Neural progenitor cell (in vitro differentiated cells): ENCODE measurements around the gene SFXN5. TPM values are rescaled to one million over a fixed set of nuclear protein-coding genes. Genes with fewer than 3 reads are reported as not detected.

Experiments used
- DNase-seq: peaks from one replicate; pipeline ENCODE4 v3.0.0-alpha.2; 2016; ENCODE audit warnings: low spot score
- H2AFZ ChIP-seq: fragments of 200-600 bp; sonication (generic); replicated peaks from 2 replicates; pipeline ENCODE4 v1.6.1; 2016; ENCODE audit warnings: antibody characterized with exemption
- H3F3A ChIP-seq: fragments of 200-600 bp; sonication (generic); 2 replicates; pipeline ENCODE4 v1.6.1; 2016; ENCODE audit warnings: antibody characterized with exemption, low read depth
- H3K27ac ChIP-seq: fragments of 200-600 bp; sonication (generic); 2 replicates; pipeline ENCODE4 v1.5.1; 2016; ENCODE audit warnings: mild to moderate bottlenecking
- H3K27me3 ChIP-seq: fragments of 200-600 bp; sonication (generic); 2 replicates; pipeline ENCODE4 v1.6.1; 2016; ENCODE audit warnings: mild to moderate bottlenecking, moderate library complexity
- H3K36me3 ChIP-seq: fragments of 200-600 bp; sonication (generic); 2 replicates; pipeline ENCODE4 v1.5.1; 2016
- H3K4me1 ChIP-seq: fragments of 200-600 bp; sonication (generic); 2 replicates; pipeline ENCODE4 v1.6.1; 2016; ENCODE audit warnings: mixed run types
- H3K4me2 ChIP-seq: fragments of 200-600 bp; sonication (generic); 2 replicates; pipeline ENCODE4 v1.6.1; 2016
- H3K4me3 ChIP-seq: fragments of 200-600 bp; sonication (generic); 2 replicates; pipeline ENCODE4 v1.5.1; 2016
- H3K79me2 ChIP-seq: fragments of 200-600 bp; sonication (generic); 2 replicates; pipeline ENCODE4 v1.6.1; 2016; ENCODE audit warnings: low read depth
- H3K9ac ChIP-seq: fragments of 200-600 bp; sonication (generic); 2 replicates; pipeline ENCODE4 v1.6.1; 2016
- H3K9me3 ChIP-seq: fragments of 200-600 bp; sonication (generic); 2 replicates; pipeline ENCODE4 v1.5.1; 2016; ENCODE audit warnings: low read depth
- H4K20me1 ChIP-seq: fragments of 200-600 bp; sonication (generic); 2 replicates; pipeline ENCODE4 v1.6.1; 2016; ENCODE audit warnings: low read depth
- H3K27ac Mint-ChIP-seq: 3 replicates; pipeline ENCODE4 v1.8.0; 2021; ENCODE audit warnings: mixed read lengths
- H3K27me3 Mint-ChIP-seq: 2 replicates; pipeline ENCODE4 v1.8.0; 2022; ENCODE audit warnings: low read depth, mild to moderate bottlenecking, inconsistent platforms, moderate library complexity, mixed read lengths; ENCODE audit not compliant: insufficient read depth
- H3K36me3 Mint-ChIP-seq: 3 replicates; pipeline ENCODE4 v1.8.0; 2021; ENCODE audit warnings: mixed read lengths
- H3K4me1 Mint-ChIP-seq: 3 replicates; pipeline ENCODE4 v1.8.0; 2021; ENCODE audit warnings: mixed read lengths
- H3K4me3 Mint-ChIP-seq: 3 replicates; pipeline ENCODE4 v1.8.0; 2021; ENCODE audit warnings: mild to moderate bottlenecking, moderate library complexity, mixed read lengths
- H3K9me3 Mint-ChIP-seq: 3 replicates; pipeline ENCODE4 v1.8.0; 2020; ENCODE audit warnings: mixed read lengths
- EZH2 ChIP-seq: fragments of 200-600 bp; sonication (generic); IDR thresholded peaks from 2 replicates; pipeline ENCODE4 v1.6.1; 2017; ENCODE audit warnings: antibody characterized with exemption, mild to moderate bottlenecking, moderate library complexity
- EZH2phosphoT487 ChIP-seq: fragments of 200-600 bp; sonication (generic); IDR thresholded peaks from 2 replicates; pipeline ENCODE4 v1.6.1; 2017; ENCODE audit warnings: antibody characterized with exemption
- total RNA-seq: library from RNA; depleted of rRNA; stranded (reverse); fragments of >200 nt; gene quantifications from 2 replicates; pipeline ENCODE4 v1.2.3, GENCODE V29; 2015; ENCODE audit warnings: low replicate concordance
- TF ChIP-seq, protein P1 (sequence below): fragments of 200-600 bp; sonication (generic); IDR thresholded peaks from 2 replicates; pipeline ENCODE4 v1.5.1; 2017; ENCODE audit warnings: antibody characterized with exemption, mild to moderate bottlenecking

SFXN5 gene
- total RNA-seq, 1 donor from 2014 or later = 3.4 TPM

DNA sequence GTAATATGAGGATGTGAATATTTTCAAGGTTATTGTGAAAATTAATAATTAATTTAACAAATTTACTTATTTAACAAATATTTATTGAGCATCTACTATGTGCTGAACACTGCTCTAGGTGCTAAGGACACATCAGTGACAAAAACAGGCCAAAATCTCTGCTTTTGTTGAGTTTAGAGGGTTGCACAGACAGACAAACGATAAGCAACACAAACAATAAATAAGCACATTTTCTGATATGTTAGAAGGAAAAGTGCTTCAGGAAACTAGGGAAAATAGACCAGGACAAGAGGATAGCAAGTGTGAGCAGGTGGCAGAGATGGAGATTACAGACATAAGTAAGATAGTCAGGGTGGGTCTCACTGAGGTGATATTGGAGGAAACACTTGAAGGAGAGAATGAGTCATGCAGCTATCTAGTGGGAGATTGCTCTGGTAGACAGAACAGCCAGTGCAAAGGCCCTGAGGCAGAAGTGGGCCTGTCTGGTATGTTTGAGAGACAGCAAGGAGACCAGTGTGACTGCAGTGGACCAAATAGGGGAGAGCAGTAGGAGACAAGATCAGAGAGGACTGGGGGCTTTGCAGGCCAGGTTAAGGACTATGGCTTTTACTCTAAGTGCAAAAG, 38.3 kb downstream of the SFXN5 start:
- H4K20me1 ChIP-seq = no peaks in the 10 kb centered on the region
- Mint-ChIP-seq H3K4me1 (no peaks in the 10 kb centered on the region), H3K4me3 (no peak overlapping the region), H3K36me3 (no peaks in the 10 kb centered on the region), H3K27me3 (peaks cover 2% of the 10 kb centered on the region), H3K9me3 (no peaks in the 10 kb centered on the region), H3K27ac (no peak overlapping the region)
- no peak overlapping the region for H2AFZ ChIP-seq
- H3K27ac ChIP-seq = no peak overlapping the region
- H3K4me3 ChIP-seq = no peak overlapping the region
- H3K9me3 ChIP-seq = no peaks in the 10 kb centered on the region
- H3K9ac ChIP-seq = no peak overlapping the region
- peaks cover 4% of the 10 kb centered on the region for H3F3A ChIP-seq
- H3K36me3 ChIP-seq = no peaks in the 10 kb centered on the region
- H3K4me2 ChIP-seq = no peak overlapping the region
- TF ChIP-seq, protein P1, sequence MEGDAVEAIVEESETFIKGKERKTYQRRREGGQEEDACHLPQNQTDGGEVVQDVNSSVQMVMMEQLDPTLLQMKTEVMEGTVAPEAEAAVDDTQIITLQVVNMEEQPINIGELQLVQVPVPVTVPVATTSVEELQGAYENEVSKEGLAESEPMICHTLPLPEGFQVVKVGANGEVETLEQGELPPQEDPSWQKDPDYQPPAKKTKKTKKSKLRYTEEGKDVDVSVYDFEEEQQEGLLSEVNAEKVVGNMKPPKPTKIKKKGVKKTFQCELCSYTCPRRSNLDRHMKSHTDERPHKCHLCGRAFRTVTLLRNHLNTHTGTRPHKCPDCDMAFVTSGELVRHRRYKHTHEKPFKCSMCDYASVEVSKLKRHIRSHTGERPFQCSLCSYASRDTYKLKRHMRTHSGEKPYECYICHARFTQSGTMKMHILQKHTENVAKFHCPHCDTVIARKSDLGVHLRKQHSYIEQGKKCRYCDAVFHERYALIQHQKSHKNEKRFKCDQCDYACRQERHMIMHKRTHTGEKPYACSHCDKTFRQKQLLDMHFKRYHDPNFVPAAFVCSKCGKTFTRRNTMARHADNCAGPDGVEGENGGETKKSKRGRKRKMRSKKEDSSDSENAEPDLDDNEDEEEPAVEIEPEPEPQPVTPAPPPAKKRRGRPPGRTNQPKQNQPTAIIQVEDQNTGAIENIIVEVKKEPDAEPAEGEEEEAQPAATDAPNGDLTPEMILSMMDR = no peak
- TF ChIP-seq EZH2phosphoT487 (no peak), EZH2 (no peak)
- H3K4me1 ChIP-seq = peaks cover 9% of the 10 kb centered on the region
- H3K79me2 ChIP-seq = no peaks in the 10 kb centered on the region
- no peak for DNase-seq
- H3K27me3 ChIP-seq = no peaks in the 10 kb centered on the region

DNA sequence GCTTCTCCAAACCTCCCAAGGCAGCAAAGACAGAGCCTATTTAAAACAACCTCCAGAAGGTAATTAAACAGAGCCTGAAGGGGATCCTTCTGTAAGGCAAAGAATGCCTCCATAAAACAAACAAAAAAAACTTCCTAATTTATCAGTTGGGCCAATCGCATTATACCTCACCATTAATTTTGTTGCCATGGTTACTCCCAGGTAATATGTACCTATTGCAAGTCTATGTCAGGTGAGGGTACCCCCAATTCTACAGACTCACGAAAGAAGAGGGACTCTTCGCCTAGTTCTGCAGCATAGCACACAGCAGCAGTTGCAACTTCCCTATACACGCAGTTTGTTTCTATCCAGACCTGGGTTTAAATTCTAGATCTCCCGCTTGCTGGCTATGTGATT, 38.8 kb downstream of the SFXN5 start:
- peaks cover 9% of the 10 kb centered on the region for H3K4me1 ChIP-seq

DNA sequence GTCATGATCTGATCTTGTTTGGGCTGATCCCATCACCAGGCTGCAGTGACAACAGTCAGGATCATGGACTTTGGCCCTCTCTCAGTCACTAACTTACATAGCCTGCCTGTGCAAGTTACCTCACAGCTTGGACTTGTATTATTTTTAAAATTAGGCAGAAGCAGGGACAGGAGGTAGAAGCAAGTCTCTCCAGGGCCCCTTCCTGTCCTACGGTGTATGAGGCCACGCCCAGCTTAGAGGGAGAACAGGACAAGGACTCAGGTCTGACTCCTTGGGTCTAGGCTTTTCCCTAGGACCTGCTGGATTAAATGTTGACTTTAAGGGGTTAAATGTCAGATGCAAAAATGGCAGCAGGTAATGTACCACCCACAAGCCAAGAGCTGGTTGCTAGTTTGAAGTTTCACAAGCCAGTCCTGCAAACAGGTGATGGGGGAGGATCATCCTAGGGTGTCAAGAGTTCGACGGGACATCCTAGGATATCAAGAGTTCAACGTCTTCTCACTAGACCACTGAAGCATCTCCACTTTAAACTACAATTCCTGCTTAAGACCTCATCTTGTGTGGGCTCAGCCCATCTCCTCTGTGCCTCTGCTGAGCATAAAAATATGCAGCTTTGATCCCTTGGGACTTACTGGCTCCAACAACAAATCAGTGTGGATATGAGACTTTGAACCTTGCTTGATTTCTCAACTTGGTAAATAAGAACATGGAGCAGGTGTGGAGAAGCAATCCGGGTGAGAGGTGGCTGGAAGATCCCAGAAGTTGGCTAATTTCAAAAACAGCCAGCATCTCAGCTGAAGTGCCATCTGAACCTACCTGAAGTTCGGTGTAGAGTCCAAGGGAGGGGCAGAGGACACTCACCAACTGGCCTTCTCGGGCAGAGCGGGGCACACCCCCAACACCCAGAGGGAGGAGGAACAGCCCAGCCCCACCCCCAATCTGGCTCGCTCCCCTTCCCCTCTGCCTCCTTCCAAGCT, 39.5 kb downstream of the SFXN5 start:
- Histone ChIP-seq H3K79me2 (no peaks in the 10 kb centered on the region), H3K9ac (no peak overlapping the region), H3F3A (peaks cover 4% of the 10 kb centered on the region), H3K27me3 (no peaks in the 10 kb centered on the region), H3K36me3 (no peaks in the 10 kb centered on the region), H4K20me1 (no peaks in the 10 kb centered on the region), H3K4me2 (no peak overlapping the region), H3K27ac (no peak overlapping the region), H2AFZ (no peak overlapping the region), H3K4me3 (no peak overlapping the region), H3K4me1 (peaks cover 9% of the 10 kb centered on the region), H3K9me3 (no peaks in the 10 kb centered on the region)
- Mint-ChIP-seq H3K27me3 (no peaks in the 10 kb centered on the region), H3K4me3 (no peak overlapping the region), H3K9me3 (no peaks in the 10 kb centered on the region), H3K4me1 (no peaks in the 10 kb centered on the region), H3K36me3 (no peaks in the 10 kb centered on the region), H3K27ac (no peak overlapping the region)
- no peak for DNase-seq
- TF ChIP-seq EZH2phosphoT487 (no peak), EZH2 (no peak)
- TF ChIP-seq, protein P1 = no peak

More for the DNA sequence above, 38.8 kb downstream of the SFXN5 start:
- no peak overlapping the region for H3K4me3 Mint-ChIP-seq
- H3K36me3 ChIP-seq = no peaks in the 10 kb centered on the region
- TF ChIP-seq EZH2 (no peak), EZH2phosphoT487 (no peak)
- TF ChIP-seq, protein P1 = no peak
- peaks cover 4% of the 10 kb centered on the region for H3F3A ChIP-seq
- H3K36me3 Mint-ChIP-seq = no peaks in the 10 kb centered on the region
- no peak overlapping the region for H3K9ac ChIP-seq
- H3K4me1 Mint-ChIP-seq = no peaks in the 10 kb centered on the region
- H3K79me2 ChIP-seq = no peaks in the 10 kb centered on the region
- no peaks in the 10 kb centered on the region for H3K9me3 Mint-ChIP-seq
- H3K9me3 ChIP-seq = no peaks in the 10 kb centered on the region
- no peak overlapping the region for H3K27ac ChIP-seq
- H2AFZ ChIP-seq = no peak overlapping the region
- H3K4me3 ChIP-seq = no peak overlapping the region
- peaks cover 2% of the 10 kb centered on the region for H3K27me3 Mint-ChIP-seq
- DNase-seq = no peak
- H4K20me1 ChIP-seq = no peaks in the 10 kb centered on the region
- no peak overlapping the region for H3K4me2 ChIP-seq
- no peaks in the 10 kb centered on the region for H3K27me3 ChIP-seq
- no peak overlapping the region for H3K27ac Mint-ChIP-seq
